Spleen (tissue), 11 donors: ENCODE data around the gene BRINP3. TPM values are rescaled to one million over a fixed set of nuclear protein-coding genes. Genes with fewer than 3 reads are reported as not detected.

Source experiments
- DNase-seq: peaks from one replicate; pipeline ENCODE4 v3.0.0-alpha.2; 2020
- H3K27ac ChIP-seq, 8 donors: fragments of 200-600 bp; sonication (generic) in 7 of 8; 1 replicate in 4 of 8; 2 replicates in 4 of 8; pipeline versions ENCODE4 v1.5.0 to v1.8.0; 2016 to 2021; ENCODE audit warnings: inconsistent platforms in 4 of 8, mild to moderate bottlenecking in 4 of 8, moderate library complexity in 1 of 8
- H3K27me3 ChIP-seq, 7 donors: fragments of 200-600 bp; sonication (generic) in 6 of 7; replicated peaks in 1 of 7; 1 replicate in 4 of 7; 2 replicates in 3 of 7; pipeline versions ENCODE4 v1.5.0 to v1.8.0; 2016 to 2021; ENCODE audit warnings: inconsistent platforms in 3 of 7, mild to moderate bottlenecking in 1 of 7
- H3K36me3 ChIP-seq, 6 donors: fragments of 200-600 bp; sonication (generic) in 5 of 6; 1 replicate in 4 of 6; 2 replicates in 2 of 6; pipeline versions ENCODE4 v1.5.0 to v1.8.0; 2016 to 2021; ENCODE audit warnings: inconsistent platforms in 2 of 6
- H3K4me1 ChIP-seq, 6 donors: fragments of 200-600 bp; sonication (generic) in 5 of 6; 1 replicate in 3 of 6; 2 replicates in 3 of 6; pipeline versions ENCODE4 v1.5.0 to v1.8.0; 2016 to 2021; ENCODE audit warnings: inconsistent platforms in 3 of 6
- H3K4me3 ChIP-seq, 8 donors: fragments of 200-600 bp; sonication (generic) in 7 of 8; 1 replicate in 4 of 8; 2 replicates in 4 of 8; pipeline versions ENCODE4 v1.5.0 to v1.8.0; 2016 to 2021; ENCODE audit warnings: inconsistent platforms in 4 of 8, mild to moderate bottlenecking in 4 of 8, moderate library complexity in 2 of 8
- H3K9me3 ChIP-seq, 8 donors: fragments of 200-600 bp; sonication (generic) in 7 of 8; 1 replicate in 4 of 8; 2 replicates in 4 of 8; pipeline versions ENCODE4 v1.5.0 to v1.8.0; 2016 to 2021; ENCODE audit warnings: inconsistent platforms in 4 of 8
- CTCF ChIP-seq, 11 experiments: fragments of 200-600 bp in 7 of 11; fragments of 450-650 bp in 4 of 11; sonication (generic) in 4 of 11; IDR thresholded peaks in 8 of 11; conservative IDR thresholded peaks in 3 of 11; 1 replicate in 7 of 11; 2 replicates in 4 of 11; pipeline versions ENCODE4 v1.4.0 to v1.8.0; 2016 to 2021; ENCODE audit warnings: antibody characterized with exemption in 11 of 11, inconsistent platforms in 4 of 11, mild to moderate bottlenecking in 1 of 11
- POLR2A ChIP-seq, 3 donors: fragments of 450-650 bp; IDR thresholded peaks; one replicate each; pipeline ENCODE4 v1.5.1; 2017; ENCODE audit warnings: antibody characterized with exemption in 3 of 3, mild to moderate bottlenecking in 1 of 3
- POLR2AphosphoS5 ChIP-seq, 3 donors: sonication (generic); formaldehyde crosslinking; IDR thresholded peaks; one replicate each; pipeline ENCODE4 v1.5.1; 2017; ENCODE audit warnings: antibody characterized with exemption in 3 of 3
- WGBS, 5 donors: extraction: QIAGEN DNeasy Blood & Tissue Kit in 3 of 5; methylation state at CpG; one replicate each; pipeline versions ENCODE4 v1.1.5 to v1.1.7; 2013 to 2018; 5-methylcytosine and 5-hydroxymethylcytosine counted together
- intact Hi-C: fragments of 100-400 bp; cut with DNase I; formaldehyde crosslinking; loops from one replicate; pipeline ENCODE4 v1.15.0; 2023; ENCODE audit warnings: low total_unique reads
- polyA plus RNA-seq, 3 donors: library from polyadenylated mRNA; stranded (reverse); fragments of 200-250 nt; gene quantifications; one replicate each; pipeline ENCODE4 v1.2.1, GENCODE V29; 2013
- total RNA-seq, 7 donors: library from RNA; depleted of rRNA in 3 of 7; stranded (reverse); fragments of >200 nt in 3 of 7; fragmentation: NEBNext Ultra II Directional in 4 of 7; extraction: Animal tissue kit (Norgen Biotek cat#: 25700) in 4 of 7; gene quantifications; one replicate each; pipeline versions ENCODE4 v1.1.0 to v1.2.1, GENCODE V29; 2016 to 2021
- donor health status: healthy with polysubstance abuse.
- donor health status: DM: no; HTN: no; CAD: no; lungs with moderate emphysema.
- donor health status: DM: no; HTN: no; CAD: no.
- donor health status: Bipolar disorder and iron deficiency.
- donor health status: healthy.
- donor health status: DM: no; HTN: no; CAD: no.
- donor health status: DM: yes; HTN: yes; CAD: no.

Gene BRINP3
- total and polyA plus RNA-seq, 10 donors = not detected

GRCh38 chr1:190177555-190177954, 300.1 kb downstream of the BRINP3 start:
- DNase-seq = no peak
- Histone ChIP-seq H3K36me3 (no peaks in the 10 kb centered on the region), H3K27ac (no peak overlapping the region), H3K4me3 (no peak overlapping the region), H3K27me3 (no peaks in the 10 kb centered on the region), H3K4me1 (no peaks in the 10 kb centered on the region), H3K9me3 (peaks cover 0 to 1% (median 0%) of the 10 kb centered on the region in 8 donors)
- WGBS, 5 donors = 82 to 94% (median 87%) methylated on average over 2 of the region's 2 CpGs
- intact Hi-C loops = no loop called here
- no peak for TF ChIP-seq POLR2AphosphoS5 (IDR thresholded peaks at IDR 0.05)
- TF ChIP-seq CTCF (IDR thresholded peaks at IDR 0.05 in 8 of 11, conservative IDR thresholded peaks at IDR 0.05 in 3 of 11) = no peak
- TF ChIP-seq POLR2A (IDR thresholded peaks at IDR 0.05) = no peak

- H3K27ac ChIP-seq = no peak overlapping the region
- H3K4me1 ChIP-seq = no peaks in the 10 kb centered on the region
- no peaks in the 10 kb centered on the region for H3K27me3 ChIP-seq
- no peak for TF ChIP-seq POLR2A (IDR thresholded peaks at IDR 0.05)
- no peak for TF ChIP-seq POLR2AphosphoS5 (IDR thresholded peaks at IDR 0.05)
- no peak for TF ChIP-seq CTCF (IDR thresholded peaks at IDR 0.05 in 8 of 11, conservative IDR thresholded peaks at IDR 0.05 in 3 of 11)
- intact Hi-C loops = no loop called here
- no peaks in the 10 kb centered on the region for H3K36me3 ChIP-seq
- H3K4me3 ChIP-seq = no peak overlapping the region
- H3K9me3 ChIP-seq = peaks cover 0 to 3% (median 0%) of the 10 kb centered on the region in 8 donors
- DNase-seq = no peak
Measured at GRCh38 chr1:190176776-190177175, 300.9 kb downstream of the BRINP3 start.

- TF ChIP-seq CTCF (IDR thresholded peaks at IDR 0.05 in 8 of 11, conservative IDR thresholded peaks at IDR 0.05 in 3 of 11) (no peak), POLR2AphosphoS5 (IDR thresholded peaks at IDR 0.05) (no peak), POLR2A (IDR thresholded peaks at IDR 0.05) (no peak)
- 66 to 78% (median 72%) methylated on average over 3 of the region's 3 CpGs for WGBS, 5 donors
- no peak overlapping the region for H3K4me3 ChIP-seq
- H3K27ac ChIP-seq = no peak overlapping the region
- intact Hi-C loops = no loop called here
- H3K27me3 ChIP-seq = no peaks in the 10 kb centered on the region
- H3K9me3 ChIP-seq = peaks cover 0 to 3% (median 0%) of the 10 kb centered on the region in 8 donors
- DNase-seq = no peak
- no peaks in the 10 kb centered on the region for H3K36me3 ChIP-seq
- no peaks in the 10 kb centered on the region for H3K4me1 ChIP-seq
Measured at GRCh38 chr1:190175320-190175719, 302.3 kb downstream of the BRINP3 start.

GRCh38 chr1:190172651-190173430, 304.8 kb downstream of the BRINP3 start:
- Histone ChIP-seq H3K9me3 (peaks cover 0 to 3% (median 0%) of the 10 kb centered on the region in 8 donors), H3K36me3 (no peaks in the 10 kb centered on the region), H3K4me3 (no peak overlapping the region), H3K27me3 (no peaks in the 10 kb centered on the region), H3K27ac (no peak overlapping the region), H3K4me1 (no peaks in the 10 kb centered on the region)
- TF ChIP-seq CTCF (IDR thresholded peaks at IDR 0.05 in 8 of 11, conservative IDR thresholded peaks at IDR 0.05 in 3 of 11) (no peak), POLR2A (IDR thresholded peaks at IDR 0.05) (no peak), POLR2AphosphoS5 (IDR thresholded peaks at IDR 0.05) (no peak)
- DNase-seq = no peak
- WGBS, 5 donors = 72 to 79% (median 75%) methylated on average over 8 of the region's 8 CpGs
- intact Hi-C loops = no loop called here
